PC-3 (cell line): ENCODE results near the gene PREP. TPM values are rescaled to one million over a fixed set of nuclear protein-coding genes. Genes with fewer than 3 reads are reported as not detected.

Source experiments
- ATAC-seq: fragments of 200-7000 bp; cut with Tn5 transposase; 2 replicates; pipeline ENCODE4 v1.9.1; 2020; ENCODE audit warnings: mild to moderate bottlenecking, moderate library complexity
- Bru-seq: library from RNA; stranded (reverse); fragments of 400-500 nt; gene quantifications from one replicate; lab custom pipeline; 2021; lab: Mats Ljungman, UMichigan
- BruChase-seq, 2 experiments: library from RNA; stranded (reverse); fragments of 400-500 nt; gene quantifications; one replicate each; lab custom pipeline; 2021; lab: Mats Ljungman, UMichigan
- BruUV-seq: library from RNA; stranded (reverse); fragments of 400-500 nt; replicated peaks from 2 replicates; lab custom pipeline; 2021; lab: Mats Ljungman, UMichigan
- CTCF ChIA-PET: fragments of 300-600 bp; sonication (Branson Sonifier 250); formaldehyde crosslinking; loops from one replicate; lab custom pipeline; 2022; ENCODE audit warnings: antibody characterized with exemption; lab: Charles Lee
- POLR2A ChIA-PET: fragments of 300-600 bp; sonication (Branson Sonifier 250); formaldehyde crosslinking; loops from one replicate; lab custom pipeline; 2022; ENCODE audit warnings: antibody characterized with exemption; ENCODE audit not compliant: unreplicated experiment; lab: Charles Lee
- DNase-seq: peaks from one replicate; pipeline ENCODE4 v3.0.0-alpha.2; 2015
- H2AFZ ChIP-seq: fragments of 300-600 bp; sonication (generic); 2 replicates; pipeline ENCODE4 v1.6.0; 2016; ENCODE audit warnings: antibody characterized with exemption, low read length
- H3F3A ChIP-seq: fragments of 300-600 bp; sonication (generic); one replicate; pipeline ENCODE4 v1.6.0; 2017; ENCODE audit warnings: antibody characterized with exemption, low read length, control low read depth, mild to moderate bottlenecking; ENCODE audit not compliant: unreplicated experiment
- H3K27ac ChIP-seq: fragments of 300-600 bp; sonication (generic); 2 replicates; pipeline ENCODE4 v1.5.1; 2016; ENCODE audit warnings: mild to moderate bottlenecking, low read length
- H3K27me3 ChIP-seq: fragments of 300-600 bp; sonication (generic); 2 replicates; pipeline ENCODE4 v1.6.1; 2016; ENCODE audit warnings: low read length, mixed read lengths
- H3K36me3 ChIP-seq: fragments of 300-600 bp; sonication (generic); 2 replicates; pipeline ENCODE4 v1.6.1; 2016; ENCODE audit warnings: low read depth, mixed run types, low read length, mixed read lengths
- H3K4me1 ChIP-seq: fragments of 300-600 bp; sonication (generic); 2 replicates; pipeline ENCODE4 v1.5.1; 2016; ENCODE audit warnings: low read length; ENCODE audit not compliant: insufficient read depth
- H3K4me2 ChIP-seq: fragments of 300-600 bp; sonication (generic); 2 replicates; pipeline ENCODE4 v1.6.0; 2016; ENCODE audit warnings: low read length
- H3K4me3 ChIP-seq: fragments of 300-600 bp; sonication (generic); 2 replicates; pipeline ENCODE4 v1.5.1; 2016; ENCODE audit warnings: mild to moderate bottlenecking, low read length, mixed read lengths
- H3K79me2 ChIP-seq: fragments of 300-600 bp; sonication (generic); 2 replicates; pipeline ENCODE4 v1.6.1; 2017; ENCODE audit warnings: low read length, mixed read lengths
- H3K9ac ChIP-seq: fragments of 300-600 bp; sonication (generic); 2 replicates; pipeline ENCODE4 v1.6.0; 2016; ENCODE audit warnings: mild to moderate bottlenecking, low read length
- H3K9me2 ChIP-seq: fragments of 300-600 bp; sonication (generic); replicated peaks from 2 replicates; pipeline ENCODE4 v1.6.1; 2016; ENCODE audit warnings: mixed run types, low read length, mixed read lengths
- H3K9me3 ChIP-seq: fragments of 300-600 bp; sonication (generic); 2 replicates; pipeline ENCODE4 v1.6.1; 2016; ENCODE audit warnings: low read length, mixed read lengths
- H4K20me1 ChIP-seq: fragments of 300-600 bp; sonication (generic); 2 replicates; pipeline ENCODE4 v1.6.1; 2016; ENCODE audit warnings: low read length, mixed read lengths
- CTCF ChIP-seq: fragments of 300-600 bp; sonication (generic); conservative IDR thresholded peaks from 2 replicates; pipeline ENCODE4 v1.5.1; 2017; ENCODE audit warnings: antibody characterized with exemption, low read depth, mild to moderate bottlenecking, low read length
- EZH2 ChIP-seq: fragments of 300-600 bp; sonication (generic); IDR thresholded peaks from one replicate; pipeline ENCODE4 v1.6.1; 2017; ENCODE audit warnings: antibody characterized with exemption, mild to moderate bottlenecking, low read length; ENCODE audit not compliant: unreplicated experiment
- EZH2phosphoT487 ChIP-seq: fragments of 300-600 bp; sonication (generic); IDR thresholded peaks from 2 replicates; pipeline ENCODE4 v1.6.1; 2018; ENCODE audit warnings: mild to moderate bottlenecking, antibody characterized with exemption, low read length, borderline replicate concordance
- intact Hi-C: fragments of 100-400 bp; cut with micrococcal nuclease; formaldehyde crosslinking; loops from 2 replicates; pipeline ENCODE4 v1.9.0; 2023
- long read RNA-seq: library from polyadenylated mRNA; unstranded; transcript quantifications from one replicate; pipeline ENCODE4 v2.0.0, GENCODE V29; 2021; ENCODE audit not compliant: unreplicated experiment
- total RNA-seq: library from RNA; depleted of rRNA; stranded (reverse); fragments of >200 nt; gene quantifications from 2 replicates; pipeline ENCODE4 v1.2.3, GENCODE V29; 2014; rRNA removed

Gene PREP
- total RNA-seq: 16.9 and 18.5 TPM in 2 replicates
- percentile 67 among the genes with signal in this experiment for Bru-seq, nascent RNA
- percentile 60 among the genes with signal in this experiment for BruChase-seq, experiment 1, labeled RNA remaining after a 6-hour chase
- BruChase-seq, experiment 2, labeled RNA remaining after a 2-hour chase: percentile 59 among the genes with signal in this experiment
- long read RNA-seq, transcript PREP-201 (15 exons, 2,905 nt): major isoform, 40 of 81 reads
- long read RNA-seq, partial matches to known transcripts: 31 of 81 reads
- long read RNA-seq, other reads (novel, unspliced or antisense): 10 of 81 reads

GRCh38 chr6:105402939-105403935 lies at the start of gene PREP:
Gene PREP, minus strand, starts transcription at chr6:105403082. Its CDS starts 191 bp downstream, at chr6:105402891.
- POLR2A ChIA-PET: no interaction called here
- DNase-seq: peak; percentile 76

GRCh38 chr6:105452376-105452775 lies 49.5 kb upstream of the PREP start:
- CTCF ChIA-PET: no interaction called here
- no peaks in the 10 kb centered on the region for H3K9me2 ChIP-seq
- TF ChIP-seq CTCF (no peak; the same call in 1 of the 2 replicates), EZH2 (no peak), EZH2phosphoT487 (no peak)
- no peaks in the 10 kb centered on the region for H3K9me3 ChIP-seq
- POLR2A ChIA-PET: no interaction called here
- no peaks in the 10 kb centered on the region for H3F3A ChIP-seq
- H3K27me3 ChIP-seq: no peaks in the 10 kb centered on the region
- H3K9ac ChIP-seq: no peak overlapping the region
- ATAC-seq (no peak), DNase-seq (peak; percentile 5)
- no peaks in the 10 kb centered on the region for H3K36me3 ChIP-seq
- intact Hi-C loops: no loop called here
- BruUV-seq: no TSS peak
- H4K20me1 ChIP-seq: no peaks in the 10 kb centered on the region
- H3K4me3 ChIP-seq: no peak overlapping the region
- H3K79me2 ChIP-seq: no peaks in the 10 kb centered on the region
- no peaks in the 10 kb centered on the region for H3K4me1 ChIP-seq
- H3K27ac ChIP-seq: no peak overlapping the region
- no peak overlapping the region for H2AFZ ChIP-seq
- H3K4me2 ChIP-seq: no peak overlapping the region

More at GRCh38 chr6:105402939-105403935, at the start of gene PREP:
- H3K9me2 ChIP-seq: no peaks in the 10 kb centered on the region
- H3K4me1 ChIP-seq: peaks cover 20% of the 10 kb centered on the region
- peaks cover 14% of the 10 kb centered on the region; the same call in 1 of the 2 replicates for H4K20me1 ChIP-seq
- ATAC-seq: peak; percentile 92
- H3K79me2 ChIP-seq: peaks cover 45% of the 10 kb centered on the region
- H3K27ac ChIP-seq: peak within 1 kb of the TSS; percentile 64
- no peaks in the 10 kb centered on the region for H3K36me3 ChIP-seq
- peak within 1 kb of the TSS; percentile 84 for H3K9ac ChIP-seq
- no peaks in the 10 kb centered on the region for H3K27me3 ChIP-seq
- peak within 1 kb of the TSS; percentile 95 for H3K4me2 ChIP-seq
- TF ChIP-seq EZH2phosphoT487 (no peak), CTCF (peak; percentile 79)
- no peaks in the 10 kb centered on the region for H3F3A ChIP-seq
- intact Hi-C loops: loop anchor here (1.0 to 5.0 kb wide), 4 partner anchors 40 to 316 kb away; no protein-coding TSS in a partner anchor
- CTCF ChIA-PET: interaction anchor here (0.6 to 1.1 kb wide), 7 partner anchors 22 to 618 kb away, joined by 3 to 7 read pairs (median 3); no protein-coding TSS in a partner anchor
- H3K4me3 ChIP-seq: peak within 1 kb of the TSS; percentile 94
- peak within 1 kb of the TSS; percentile 100 for H2AFZ ChIP-seq
- BruUV-seq: TSS peak; percentile 65
- no peaks in the 10 kb centered on the region for H3K9me3 ChIP-seq
